EH (cell line): Measurements from ENCODE around the gene AGBL1.

Experiments used
- DNase-seq: peaks from one replicate; pipeline ENCODE4 v3.0.0-alpha.2; 2015; ENCODE audit warnings: low read depth

The AGBL1 gene

DNA sequence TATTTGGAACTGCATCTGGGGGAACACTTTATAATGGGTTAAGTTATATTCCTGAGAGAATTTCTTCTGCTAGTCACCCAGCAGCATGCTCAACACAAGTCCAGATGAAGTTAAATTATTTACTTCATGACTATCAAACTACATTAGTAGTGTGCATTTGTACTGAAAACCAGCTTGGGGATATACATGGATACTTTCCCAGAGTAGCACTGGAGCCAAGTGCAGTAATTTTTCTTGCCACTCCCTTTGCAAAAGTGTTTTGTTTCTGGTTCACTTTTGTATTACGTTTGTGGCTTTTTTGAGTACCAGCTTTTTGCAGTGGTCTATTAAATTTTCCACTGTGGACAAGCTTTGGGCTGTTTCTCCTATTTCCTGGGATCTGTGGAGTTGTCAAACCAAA lies 243.0 kb downstream of the AGBL1 start:
- DNase-seq, result no peak

DNA sequence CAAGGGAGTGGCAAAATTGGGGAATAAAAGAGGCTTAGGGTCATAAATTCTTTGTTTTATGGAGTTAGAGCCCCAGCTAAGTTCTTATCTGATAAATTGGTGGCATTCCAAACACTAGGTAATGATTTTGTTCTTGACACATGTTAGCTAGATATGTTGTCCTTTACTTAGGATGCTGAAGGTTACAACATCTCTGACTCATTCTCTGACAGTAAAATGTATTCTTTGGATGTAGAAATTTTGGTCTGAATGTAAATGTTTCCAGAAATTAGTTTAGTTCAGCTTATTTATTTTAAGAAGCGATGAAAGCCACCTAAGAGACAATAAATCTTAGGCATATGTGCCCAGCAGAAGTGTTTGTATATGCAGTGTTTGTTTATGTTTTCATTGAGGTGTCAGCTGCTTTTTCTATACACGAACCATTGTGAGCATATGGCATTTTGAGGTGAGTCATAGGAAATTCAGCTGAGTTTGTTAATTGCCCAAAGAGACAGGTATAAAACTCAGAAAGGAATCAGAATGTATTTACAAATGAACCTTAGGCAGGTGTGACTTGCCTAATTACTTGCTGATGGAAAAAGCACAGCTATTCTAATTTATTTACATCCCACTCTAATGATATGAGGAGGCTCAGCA lies 247.7 kb downstream of the AGBL1 start:
- no peak for DNase-seq

DNA sequence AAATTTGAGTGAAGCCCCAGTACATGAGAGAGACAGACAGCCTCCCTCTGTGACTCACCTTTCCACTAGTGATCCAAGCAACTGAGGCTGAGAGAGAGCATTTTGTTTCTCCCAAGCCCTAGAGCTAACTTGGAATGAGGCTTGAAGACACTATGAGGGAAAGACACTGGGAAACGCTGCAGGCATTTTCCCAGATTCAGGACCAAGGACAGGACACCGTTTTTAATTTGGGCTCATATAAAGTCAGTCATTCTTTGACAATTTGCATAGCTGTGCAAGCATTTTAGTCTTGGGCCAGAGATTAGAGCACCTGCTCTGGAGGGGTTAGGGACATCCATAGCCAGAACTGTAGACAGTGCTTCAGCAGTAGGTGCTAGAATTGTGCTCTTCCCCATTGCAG lies 249.0 kb downstream of the AGBL1 start:
- DNase-seq, result no peak

DNA sequence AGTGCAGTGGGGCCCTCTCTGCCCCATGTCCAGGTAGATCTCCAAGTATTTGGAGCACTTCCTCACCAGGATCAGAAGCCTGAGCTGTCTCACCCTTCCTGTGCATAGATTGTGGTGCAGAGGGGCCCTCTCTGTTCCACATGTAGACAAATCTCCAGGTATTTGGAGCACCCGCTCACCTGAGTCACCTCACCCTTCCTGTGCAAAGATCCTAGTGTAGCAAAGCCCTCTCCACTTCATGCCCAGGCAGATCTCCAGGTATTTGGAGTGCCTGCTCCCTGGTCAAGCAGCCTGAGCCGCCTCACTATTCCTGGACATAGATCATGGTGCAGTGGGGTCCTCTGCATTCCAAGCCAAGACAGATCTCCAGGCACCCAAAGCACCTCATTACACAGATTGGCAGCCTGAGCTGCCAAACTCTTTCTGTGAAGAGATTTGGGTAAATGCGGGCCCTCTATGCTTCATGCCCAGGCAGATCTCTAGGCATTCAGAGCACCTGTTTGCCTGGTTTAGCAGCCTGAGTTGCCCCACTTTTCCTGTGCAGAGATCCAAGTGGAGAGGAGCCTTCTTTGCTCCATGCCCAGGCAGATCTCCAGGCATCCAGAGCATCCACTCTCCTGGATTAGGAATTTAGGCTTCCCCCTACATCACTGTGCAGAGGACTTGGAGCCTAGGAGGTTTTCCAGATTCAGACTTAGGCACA lies 249.8 kb downstream of the AGBL1 start:
- no peak for DNase-seq

DNA sequence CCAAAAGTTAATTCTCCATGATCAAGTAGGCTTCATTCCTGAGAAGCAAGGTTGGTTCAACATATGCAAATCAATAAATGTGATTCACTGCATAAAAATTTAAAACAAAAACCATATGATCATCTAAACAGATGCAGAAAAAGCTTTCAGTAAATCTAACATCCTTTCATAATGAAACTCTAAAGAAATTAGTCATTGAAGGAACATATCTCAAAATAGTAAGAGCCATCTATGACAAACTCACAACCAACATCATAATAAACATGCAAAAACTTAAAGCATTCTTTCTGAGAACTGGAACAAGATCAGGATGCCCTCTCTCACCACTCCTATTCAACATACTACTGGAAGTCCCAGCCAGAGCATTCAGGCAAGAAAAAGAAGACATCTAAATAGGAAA lies 254.1 kb downstream of the AGBL1 start:
- no peak for DNase-seq

DNA sequence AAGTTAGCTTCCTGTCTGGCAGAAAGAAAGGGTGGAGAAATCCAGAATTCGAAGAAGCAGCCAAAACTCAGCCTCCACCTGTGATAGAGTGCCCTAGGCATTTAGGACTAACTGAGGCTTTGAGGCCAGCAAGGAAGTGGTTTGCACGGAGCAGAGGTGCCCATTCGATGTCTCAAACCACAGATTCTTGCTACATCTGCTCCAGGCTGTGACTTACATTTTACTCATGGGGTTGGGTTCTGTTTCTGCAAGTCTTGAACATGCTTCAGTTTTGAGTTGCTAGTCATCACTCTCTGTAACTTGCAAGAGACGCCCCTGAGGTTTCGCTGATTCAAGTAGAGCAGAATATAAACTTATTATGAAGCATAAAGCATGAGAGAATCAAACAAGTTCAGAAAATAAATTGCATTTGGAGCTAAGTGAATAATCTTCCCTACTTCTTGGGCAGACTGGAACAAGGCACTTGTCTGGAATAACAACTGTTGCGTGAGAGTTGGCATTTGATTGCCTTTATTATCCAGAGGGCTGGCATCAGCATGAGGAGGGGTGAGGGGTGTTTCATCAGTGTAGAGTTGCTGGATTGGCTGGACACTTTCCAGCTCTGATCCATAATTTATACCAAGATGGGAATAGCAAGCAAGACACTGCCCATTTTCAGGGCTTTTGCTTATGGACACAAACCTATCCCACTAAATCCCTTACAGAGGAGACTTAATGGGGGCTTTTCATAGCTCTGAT lies 256.5 kb downstream of the AGBL1 start:
- no peak for DNase-seq

DNA sequence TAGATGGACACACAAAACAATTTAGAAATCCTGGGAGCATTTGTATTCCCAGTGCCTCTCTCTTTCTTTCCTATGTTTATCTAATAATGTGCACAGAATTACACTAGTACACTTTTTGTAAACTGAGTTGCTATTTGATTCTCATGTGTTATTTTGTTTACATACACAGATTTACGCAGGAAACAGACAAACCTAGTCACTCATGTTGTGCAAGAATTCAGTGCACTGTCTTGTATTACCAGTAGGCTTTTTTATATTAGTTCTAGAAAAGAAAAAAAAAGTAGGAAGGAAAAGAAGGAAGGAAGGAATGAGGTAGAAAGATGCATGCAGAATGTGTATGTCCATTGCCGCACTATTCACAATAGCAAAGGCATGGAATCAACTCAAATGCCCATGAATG lies 257.4 kb downstream of the AGBL1 start:
- DNase-seq, result no peak

DNA sequence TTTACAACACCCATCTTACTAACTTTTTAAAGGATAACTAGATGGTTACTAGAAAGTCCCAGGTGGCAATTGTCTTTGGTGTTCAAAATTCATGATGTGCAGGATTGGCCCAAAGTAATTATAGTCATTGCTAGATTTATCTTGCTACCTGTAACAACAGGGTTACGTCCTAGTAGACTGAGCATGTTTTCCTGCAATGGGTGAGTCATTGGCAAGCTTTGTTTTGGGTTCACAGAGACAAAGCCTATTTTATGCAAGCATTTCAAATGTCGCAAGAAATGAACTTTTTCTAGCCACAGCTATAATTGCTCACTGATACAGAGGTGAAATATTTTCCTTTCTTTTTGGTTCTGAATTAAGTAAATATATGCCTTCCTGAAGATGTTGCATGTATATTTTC lies 267.6 kb downstream of the AGBL1 start:
- DNase-seq, result no peak

DNA sequence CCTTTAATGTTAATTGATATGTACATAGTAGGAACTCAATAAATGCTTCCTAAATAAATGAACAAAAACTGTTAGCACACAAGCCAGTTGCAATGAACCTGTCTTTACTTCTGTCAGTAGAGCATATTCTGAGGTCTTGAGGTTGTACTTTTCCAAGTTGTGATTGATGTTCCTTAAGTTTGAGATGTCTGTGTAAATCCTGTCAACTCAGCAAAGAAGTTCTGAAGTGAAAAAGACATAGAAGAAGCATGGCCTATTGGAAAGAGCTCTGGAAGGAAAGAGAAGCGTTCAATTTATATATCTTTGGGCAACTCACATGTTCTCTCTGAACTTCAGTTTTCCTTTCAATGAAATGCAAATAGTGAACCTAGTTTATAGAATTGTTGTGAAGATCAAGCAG lies 269.9 kb downstream of the AGBL1 start:
- DNase-seq, result no peak

DNA sequence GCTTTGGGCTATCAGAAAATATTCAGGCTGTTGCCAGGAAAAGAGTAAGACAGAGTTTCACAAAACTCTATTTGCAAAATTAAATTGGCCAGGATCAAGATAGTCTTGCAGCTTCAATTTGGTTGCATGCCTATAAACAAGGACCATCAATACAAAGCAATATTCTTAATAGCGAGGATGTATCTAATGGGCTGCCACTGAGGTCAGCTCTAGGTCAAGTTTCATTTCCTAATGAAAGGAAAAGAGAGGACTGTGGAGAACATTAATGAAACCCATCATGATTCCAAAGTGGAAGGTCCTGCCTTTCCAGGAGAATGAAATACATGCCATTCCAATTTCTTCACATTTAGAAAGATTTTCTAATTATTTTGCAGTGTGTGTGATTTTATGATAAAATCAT lies 273.5 kb downstream of the AGBL1 start:
- DNase-seq, result no peak

DNA sequence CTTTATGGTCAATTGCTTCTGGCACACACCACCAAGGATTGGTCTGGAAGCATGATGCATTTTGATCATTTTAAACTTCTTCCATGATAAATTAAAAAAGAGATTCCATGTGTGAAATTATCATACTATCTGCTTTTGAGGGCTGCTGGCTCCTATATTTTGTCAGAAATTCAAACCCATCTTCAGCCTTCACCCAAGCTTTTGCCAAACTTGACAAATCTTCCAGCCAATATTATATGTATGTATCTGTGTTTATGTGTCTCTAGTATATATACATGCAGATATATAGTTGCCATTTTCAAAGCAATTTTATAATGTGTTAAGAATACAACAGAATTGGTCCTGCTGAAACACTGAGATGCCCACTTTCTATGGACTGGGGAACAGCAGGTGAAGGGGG lies 275.7 kb downstream of the AGBL1 start:
- no peak for DNase-seq

DNA sequence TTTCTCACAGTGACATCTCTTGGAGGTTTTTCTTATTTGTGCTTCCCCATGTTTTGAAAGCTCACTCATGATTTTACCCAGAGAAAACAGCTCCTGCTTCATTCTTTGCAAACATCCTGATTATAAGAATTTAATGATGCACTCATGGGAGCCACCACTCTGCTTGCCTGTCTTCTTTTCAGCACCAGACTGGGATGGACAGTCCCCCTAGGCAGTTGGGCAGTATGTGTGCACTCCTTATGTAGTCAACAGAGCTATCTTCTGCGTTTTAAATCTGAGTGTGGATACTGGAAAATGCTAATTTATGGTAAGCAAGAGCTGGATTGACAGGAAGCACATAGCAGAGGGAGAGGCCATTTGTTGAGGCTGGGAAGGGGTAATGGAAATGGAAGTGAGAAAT lies 276.1 kb downstream of the AGBL1 start:
- no peak for DNase-seq

DNA sequence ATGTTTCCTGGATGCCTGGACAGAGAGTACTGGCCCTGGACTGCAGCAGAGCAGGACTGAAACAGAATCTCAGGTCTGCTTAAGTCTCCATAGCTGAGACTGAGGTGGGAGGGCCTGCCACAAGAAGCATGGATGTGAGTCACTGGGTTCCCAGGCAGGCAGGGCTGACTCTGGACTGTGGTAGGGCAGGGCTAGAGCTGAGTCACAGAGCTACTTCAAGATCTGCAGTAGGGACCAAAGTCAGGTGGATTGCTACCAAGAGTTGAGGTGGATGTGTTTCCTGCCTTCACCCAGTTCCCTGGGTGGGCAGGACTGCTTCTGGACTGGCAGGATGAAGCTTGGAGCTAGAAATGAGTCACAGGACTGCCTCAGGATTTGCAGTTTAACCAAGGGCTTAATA lies 282.9 kb downstream of the AGBL1 start:
- no peak for DNase-seq

DNA sequence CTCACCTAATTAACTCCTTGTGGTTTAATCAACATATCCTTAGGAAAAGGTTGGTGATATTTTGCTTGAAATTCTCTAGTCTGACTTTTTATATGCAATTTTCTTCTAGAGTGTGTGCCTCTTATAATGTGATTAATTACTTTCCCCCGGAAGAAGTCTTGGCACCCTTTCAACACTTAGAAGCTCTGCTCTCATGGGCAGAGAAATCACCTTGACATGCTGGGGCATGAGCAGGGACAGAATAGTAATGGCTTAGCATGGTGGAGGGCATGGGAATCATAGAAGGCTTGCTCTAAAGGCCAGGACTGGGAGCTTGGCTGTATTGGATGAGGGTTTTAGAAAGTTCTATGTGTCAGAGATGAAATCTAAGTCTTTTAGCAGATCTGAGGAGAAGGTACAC lies 293.5 kb downstream of the AGBL1 start:
- DNase-seq, result no peak

DNA sequence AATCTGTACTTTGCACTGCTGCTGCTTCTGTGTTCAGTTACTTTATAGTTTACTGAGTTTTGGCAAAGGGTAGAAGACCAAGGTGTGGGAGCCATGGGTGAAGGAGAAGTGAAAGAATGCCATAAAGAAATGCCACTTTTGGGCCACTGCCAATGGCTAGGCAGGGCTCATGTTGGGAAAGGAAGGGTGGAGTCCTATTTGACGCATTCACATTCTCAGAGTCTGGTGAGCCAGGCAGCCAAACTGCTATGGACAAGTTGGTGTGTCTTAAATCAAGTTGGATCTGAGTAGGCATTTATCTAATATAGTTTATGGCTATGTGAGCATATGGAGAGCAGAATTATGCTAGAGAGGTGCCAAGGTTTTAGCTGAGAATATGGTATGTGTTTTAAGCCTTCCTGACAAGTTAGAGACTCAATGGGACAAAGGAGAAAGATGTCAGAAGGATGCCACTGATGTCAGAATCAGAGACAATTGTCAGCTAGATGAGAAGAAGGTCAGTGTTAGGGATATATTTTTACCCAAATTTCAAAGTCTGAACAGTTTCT lies 296.1 kb downstream of the AGBL1 start:
- DNase-seq, result no peak

DNA sequence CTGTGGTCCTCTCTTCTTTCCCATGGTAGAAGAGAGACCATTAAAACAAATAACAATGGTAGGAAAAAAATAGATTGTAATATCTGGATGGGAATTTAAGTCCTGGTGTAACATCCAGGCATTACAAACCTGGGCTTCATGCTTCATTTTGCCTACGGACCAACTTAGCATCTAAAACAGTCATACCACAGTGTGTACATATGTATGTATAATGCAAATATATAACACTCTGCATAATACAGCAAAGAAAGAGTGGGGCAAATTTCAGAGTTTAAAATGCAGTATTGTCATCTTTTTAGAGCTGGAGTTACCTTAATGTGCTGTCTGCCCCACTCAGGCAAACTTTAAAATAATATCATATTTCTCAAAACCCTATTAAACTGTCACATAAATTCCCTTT lies 298.2 kb downstream of the AGBL1 start:
- DNase-seq, result no peak

DNA sequence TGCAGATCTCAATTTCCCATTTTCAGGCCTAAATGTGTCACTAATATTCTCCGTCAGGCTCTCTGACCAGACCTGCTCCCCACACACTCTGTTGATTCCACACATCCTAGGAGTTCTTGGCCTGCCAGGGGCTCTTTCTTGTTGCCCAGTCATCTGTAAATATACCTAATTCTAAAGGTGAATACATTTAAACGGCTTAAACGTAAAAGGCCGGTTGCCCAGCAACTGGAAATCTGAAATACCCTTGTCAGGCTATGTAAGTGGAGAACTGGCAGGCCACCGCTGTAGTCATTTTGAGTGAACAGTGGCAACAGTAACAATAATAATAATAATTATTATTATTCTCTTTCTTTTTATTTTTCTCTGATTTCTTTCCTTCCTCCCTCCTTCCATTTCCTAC lies 302.7 kb downstream of the AGBL1 start:
- no peak for DNase-seq

DNA sequence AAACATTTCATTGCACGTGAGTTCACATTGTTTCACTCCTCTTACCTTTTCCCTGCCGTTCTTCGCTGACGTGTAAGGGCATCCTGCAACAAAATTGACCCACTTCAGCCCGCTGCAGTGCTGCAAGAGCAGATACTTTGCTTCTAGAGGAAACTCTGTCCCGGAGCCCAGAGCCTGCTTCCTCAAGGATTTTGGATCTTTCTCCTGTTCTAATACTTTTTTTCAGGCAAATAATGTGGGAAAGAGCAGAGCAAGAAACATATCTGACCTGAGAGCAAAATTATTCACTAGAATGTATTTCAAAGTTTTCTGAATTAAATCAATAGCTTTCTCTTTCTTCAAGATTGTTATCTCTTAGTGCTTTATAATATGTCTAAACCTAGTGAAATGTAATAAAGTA lies 303.9 kb downstream of the AGBL1 start:
- no peak for DNase-seq

DNA sequence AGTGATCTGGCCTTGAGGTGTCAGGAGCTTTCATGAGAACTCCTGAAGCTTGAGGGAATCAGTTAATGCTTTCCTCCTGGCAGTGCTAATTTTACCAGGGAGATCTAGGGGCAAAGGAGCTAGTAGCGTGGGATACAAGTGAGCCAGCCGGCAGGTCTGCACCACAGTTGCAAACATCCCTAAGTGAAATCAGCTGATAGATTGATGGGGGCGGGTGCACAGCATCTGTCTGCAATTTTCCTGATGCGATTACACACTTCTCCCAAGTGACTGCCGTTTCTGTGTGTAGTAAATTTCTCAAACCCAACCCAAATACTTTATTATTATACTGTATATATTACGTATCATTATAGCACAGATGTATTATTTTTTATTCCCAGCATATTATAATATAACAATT lies 304.5 kb downstream of the AGBL1 start:
- DNase-seq, result no peak

DNA sequence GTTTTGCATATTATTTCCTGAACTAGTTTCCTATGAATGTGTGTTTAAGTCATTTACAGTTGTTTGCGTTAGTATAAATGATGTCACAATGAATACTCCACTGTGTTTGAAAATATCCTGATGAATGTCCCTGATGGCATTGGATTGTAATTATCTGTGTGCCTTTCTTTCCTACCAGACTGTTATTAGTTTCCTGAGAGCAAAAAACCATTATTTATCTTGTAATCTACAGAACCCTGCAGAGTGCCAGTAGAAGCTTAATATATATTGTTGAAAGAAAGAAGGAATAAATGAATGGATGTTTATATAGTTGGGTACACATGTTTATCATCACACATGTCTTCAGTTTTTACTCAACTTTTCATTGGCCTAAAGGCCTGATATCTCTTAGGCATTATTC lies 312.6 kb downstream of the AGBL1 start:
- DNase-seq, result no peak

DNA sequence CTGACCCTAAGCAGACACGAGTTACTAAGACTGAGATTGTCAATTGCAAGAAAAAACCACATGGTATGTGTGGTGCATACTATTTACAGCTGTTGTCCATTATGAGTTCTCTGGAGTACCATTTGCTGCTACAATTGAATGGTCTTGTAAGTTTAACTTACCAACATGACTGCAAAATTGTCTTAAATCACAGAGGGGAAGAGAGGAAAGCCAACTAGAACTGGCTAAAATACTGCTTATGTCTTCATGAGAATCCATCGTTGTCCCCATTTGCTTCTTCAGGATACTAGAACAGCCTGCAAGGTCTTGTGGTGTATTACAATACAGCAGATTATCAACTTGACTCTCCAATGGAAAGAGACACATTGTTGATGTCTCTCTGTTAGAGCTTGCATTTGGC lies 313.2 kb downstream of the AGBL1 start:
- DNase-seq, result no peak

DNA sequence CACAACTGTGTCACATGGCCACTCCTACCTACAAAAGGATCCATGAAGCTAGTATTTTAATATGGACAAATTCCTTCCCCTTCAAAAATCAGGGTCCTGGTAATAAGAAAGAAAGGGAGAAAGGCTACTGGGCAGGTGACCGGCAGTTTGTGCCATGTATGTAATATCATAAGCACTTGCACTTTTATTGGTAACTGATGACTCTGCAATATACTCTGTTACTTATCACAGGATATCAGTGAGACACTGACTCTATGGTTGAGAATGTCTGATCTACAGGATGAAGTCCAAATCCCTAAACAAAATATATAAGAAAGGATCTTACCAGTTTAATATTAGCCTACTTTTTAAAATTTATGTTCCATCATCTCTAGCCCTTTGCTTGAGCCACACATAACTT lies 315.2 kb downstream of the AGBL1 start:
- no peak for DNase-seq
